ENCODE measurements around the gene PCDHB6. TPM values are rescaled to one million over a fixed set of nuclear protein-coding genes. Genes with fewer than 3 reads are reported as not detected.
A peak's percentile ranks its signal among the peaks of the same experiment; 100 is the strongest.
"Not testable (repeated sequence)": the region's sequence is repeated elsewhere in the genome, so short reads cannot be mapped to it uniquely, and the experiment has no call there.

The PCDHB6 gene
- total RNA-seq, 1 donor from 2014 or later, result 0.75 TPM

DNA sequence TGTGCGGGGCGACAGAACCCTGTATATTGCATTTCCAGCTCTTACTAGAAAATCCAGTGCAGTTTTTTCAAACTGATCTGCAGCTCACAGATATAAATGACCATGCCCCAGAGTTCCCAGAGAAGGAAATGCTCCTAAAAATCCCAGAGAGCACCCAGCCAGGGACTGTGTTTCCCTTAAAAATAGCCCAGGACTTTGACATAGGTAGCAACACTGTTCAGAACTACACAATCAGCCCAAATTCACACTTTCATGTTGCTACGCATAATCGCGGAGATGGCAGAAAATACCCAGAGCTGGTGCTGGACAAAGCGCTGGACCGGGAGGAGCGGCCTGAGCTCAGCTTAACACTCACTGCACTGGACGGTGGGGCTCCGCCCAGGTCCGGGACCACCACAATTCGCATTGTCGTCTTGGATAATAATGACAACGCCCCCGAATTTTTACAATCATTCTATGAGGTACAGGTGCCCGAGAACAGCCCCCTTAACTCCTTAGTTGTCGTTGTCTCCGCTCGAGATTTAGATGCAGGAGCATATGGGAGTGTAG, 14.1 kb upstream of the PCDHB6 start:
- intact Hi-C loops (cut with DNase I), result no loop called here
- DNase-seq (no peak), ATAC-seq (no peak)
- Histone ChIP-seq H3K27ac (no peak overlapping the region), H3K27me3 (no peaks in the 10 kb centered on the region), H3K4me3 (peak overlapping the region; percentile 29), H3K9me3 (peaks cover 24% of the 10 kb centered on the region), H3K4me1 (no peaks in the 10 kb centered on the region), H3K36me3 (no peaks in the 10 kb centered on the region)
- TF ChIP-seq, protein P1, sequence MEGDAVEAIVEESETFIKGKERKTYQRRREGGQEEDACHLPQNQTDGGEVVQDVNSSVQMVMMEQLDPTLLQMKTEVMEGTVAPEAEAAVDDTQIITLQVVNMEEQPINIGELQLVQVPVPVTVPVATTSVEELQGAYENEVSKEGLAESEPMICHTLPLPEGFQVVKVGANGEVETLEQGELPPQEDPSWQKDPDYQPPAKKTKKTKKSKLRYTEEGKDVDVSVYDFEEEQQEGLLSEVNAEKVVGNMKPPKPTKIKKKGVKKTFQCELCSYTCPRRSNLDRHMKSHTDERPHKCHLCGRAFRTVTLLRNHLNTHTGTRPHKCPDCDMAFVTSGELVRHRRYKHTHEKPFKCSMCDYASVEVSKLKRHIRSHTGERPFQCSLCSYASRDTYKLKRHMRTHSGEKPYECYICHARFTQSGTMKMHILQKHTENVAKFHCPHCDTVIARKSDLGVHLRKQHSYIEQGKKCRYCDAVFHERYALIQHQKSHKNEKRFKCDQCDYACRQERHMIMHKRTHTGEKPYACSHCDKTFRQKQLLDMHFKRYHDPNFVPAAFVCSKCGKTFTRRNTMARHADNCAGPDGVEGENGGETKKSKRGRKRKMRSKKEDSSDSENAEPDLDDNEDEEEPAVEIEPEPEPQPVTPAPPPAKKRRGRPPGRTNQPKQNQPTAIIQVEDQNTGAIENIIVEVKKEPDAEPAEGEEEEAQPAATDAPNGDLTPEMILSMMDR (IDR thresholded peaks at IDR 0.05), result no peak

DNA sequence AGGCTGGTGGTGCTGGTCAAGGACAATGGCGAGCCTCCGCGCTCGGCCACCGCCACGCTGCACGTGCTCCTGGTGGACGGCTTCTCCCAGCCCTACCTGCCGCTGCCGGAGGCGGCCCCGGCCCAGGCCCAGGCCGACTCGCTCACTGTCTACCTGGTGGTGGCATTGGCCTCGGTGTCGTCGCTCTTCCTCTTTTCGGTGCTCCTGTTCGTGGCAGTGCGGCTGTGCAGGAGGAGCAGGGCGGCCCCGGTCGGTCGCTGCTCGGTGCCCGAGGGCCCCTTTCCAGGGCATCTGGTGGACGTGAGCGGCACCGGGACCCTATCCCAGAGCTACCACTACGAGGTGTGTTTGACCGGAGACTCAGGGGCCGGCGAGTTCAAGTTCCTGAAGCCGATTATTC, 12.5 kb upstream of the PCDHB6 start:
- H3K4me3 ChIP-seq; intact Hi-C loops (cut with DNase I); H3K27me3 ChIP-seq; H3K4me1 ChIP-seq; H3K36me3 ChIP-seq; ATAC-seq; H3K27ac ChIP-seq; DNase-seq: not testable (repeated sequence)
- peaks cover 24% of the 10 kb centered on the region for H3K9me3 ChIP-seq

DNA sequence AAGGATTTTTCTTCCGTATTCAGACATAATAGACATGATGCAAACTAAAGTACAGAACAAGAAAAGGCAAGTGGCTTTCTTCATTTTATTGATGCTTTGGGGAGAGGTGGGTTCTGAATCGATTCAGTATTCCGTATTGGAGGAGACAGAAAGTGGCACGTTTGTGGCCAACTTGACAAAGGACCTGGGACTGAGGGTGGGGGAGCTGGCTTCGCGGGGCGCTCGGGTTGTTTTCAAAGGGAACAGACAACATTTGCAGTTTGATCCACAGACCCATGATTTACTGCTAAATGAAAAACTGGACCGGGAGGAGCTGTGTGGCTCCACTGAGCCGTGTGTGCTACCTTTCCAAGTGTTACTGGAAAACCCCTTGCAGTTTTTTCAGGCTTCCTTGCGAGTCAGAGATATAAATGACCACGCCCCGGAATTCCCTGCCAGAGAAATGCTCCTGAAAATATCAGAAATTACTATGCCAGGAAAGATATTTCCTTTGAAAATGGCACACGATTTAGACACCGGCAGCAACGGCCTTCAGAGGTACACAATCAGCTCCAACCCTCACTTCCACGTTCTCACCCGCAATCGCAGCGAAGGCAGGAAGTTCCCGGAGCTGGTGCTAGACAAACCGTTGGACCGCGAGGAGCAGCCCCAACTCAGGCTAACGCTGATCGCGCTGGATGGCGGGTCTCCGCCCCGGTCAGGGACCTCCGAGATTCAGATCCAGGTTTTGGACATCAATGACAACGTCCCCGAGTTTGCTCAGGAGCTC, 551 bp downstream of the PCDHB6 start:
- peak overlapping the region; percentile 7 for H3K4me3 ChIP-seq
- TF ChIP-seq, protein P1 (IDR thresholded peaks at IDR 0.05), result no peak
- H3K4me1 ChIP-seq, result no peaks in the 10 kb centered on the region
- H3K9me3 ChIP-seq, result peaks cover 9% of the 10 kb centered on the region
- DNase-seq (no peak), ATAC-seq (no peak)
- peaks cover 5% of the 10 kb centered on the region for H3K27me3 ChIP-seq
- no peaks in the 10 kb centered on the region for H3K36me3 ChIP-seq
- intact Hi-C loops (cut with DNase I), result no loop called here
- no peak overlapping the region for H3K27ac ChIP-seq

DNA sequence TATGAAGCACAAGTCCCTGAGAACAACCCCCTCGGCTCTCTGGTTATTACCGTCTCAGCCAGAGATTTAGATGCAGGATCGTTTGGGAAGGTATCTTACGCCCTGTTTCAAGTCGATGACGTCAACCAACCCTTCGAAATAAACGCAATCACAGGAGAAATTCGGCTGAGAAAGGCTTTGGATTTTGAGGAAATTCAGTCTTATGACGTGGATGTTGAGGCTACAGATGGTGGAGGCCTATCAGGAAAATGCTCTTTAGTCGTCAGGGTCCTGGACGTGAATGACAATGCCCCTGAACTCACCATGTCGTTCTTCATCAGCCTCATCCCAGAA, 1.1 kb downstream of the PCDHB6 start:
- Histone ChIP-seq H3K9me3 (peaks cover 9% of the 10 kb centered on the region), H3K27ac (no peak overlapping the region), H3K4me1 (no peaks in the 10 kb centered on the region), H3K4me3 (no peak overlapping the region), H3K36me3 (no peaks in the 10 kb centered on the region), H3K27me3 (peaks cover 5% of the 10 kb centered on the region)
- ATAC-seq, result no peak
- no peak for DNase-seq
- intact Hi-C loops (cut with DNase I), result no loop called here
- TF ChIP-seq, protein P1 (IDR thresholded peaks at IDR 0.05), result no peak

DNA sequence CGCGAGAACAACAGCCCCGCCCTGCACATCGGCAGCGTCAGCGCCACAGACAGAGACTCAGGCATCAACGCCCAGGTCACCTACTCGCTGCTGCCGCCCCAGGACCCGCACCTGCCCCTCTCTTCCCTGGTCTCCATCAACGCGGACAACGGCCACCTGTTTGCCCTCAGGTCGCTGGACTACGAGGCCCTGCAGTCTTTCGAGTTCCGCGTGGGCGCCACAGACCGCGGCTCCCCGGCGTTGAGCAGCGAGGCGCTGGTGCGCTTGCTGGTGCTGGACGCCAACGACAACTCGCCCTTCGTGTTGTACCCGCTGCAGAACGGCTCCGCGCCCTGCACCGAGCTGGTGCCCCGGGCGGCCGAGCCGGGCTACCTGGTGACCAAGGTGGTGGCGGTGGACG, 1.8 kb downstream of the PCDHB6 start:
- ATAC-seq; H3K36me3 ChIP-seq; H3K4me1 ChIP-seq; H3K27ac ChIP-seq; DNase-seq; H3K4me3 ChIP-seq; intact Hi-C loops (cut with DNase I); H3K9me3 ChIP-seq: not testable (repeated sequence)
- peaks cover 11% of the 10 kb centered on the region for H3K27me3 ChIP-seq

DNA sequence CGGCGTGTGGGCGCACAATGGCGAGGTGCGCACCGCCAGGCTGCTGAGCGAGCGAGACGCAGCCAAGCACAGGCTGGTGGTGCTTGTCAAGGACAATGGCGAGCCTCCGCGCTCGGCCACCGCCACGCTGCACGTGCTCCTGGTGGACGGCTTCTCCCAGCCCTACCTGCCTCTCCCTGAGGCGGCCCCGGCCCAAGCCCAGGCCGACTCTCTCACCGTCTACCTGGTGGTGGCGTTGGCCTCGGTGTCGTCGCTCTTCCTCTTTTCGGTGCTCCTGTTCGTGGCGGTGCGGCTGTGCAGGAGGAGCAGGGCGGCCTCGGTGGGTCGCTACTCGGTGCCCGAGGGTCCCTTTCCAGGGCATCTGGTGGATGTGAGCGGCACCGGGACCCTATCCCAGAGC, 2.2 kb downstream of the PCDHB6 start:
- H3K4me3 ChIP-seq; intact Hi-C loops (cut with DNase I); H3K9me3 ChIP-seq; H3K27ac ChIP-seq; ATAC-seq; DNase-seq; H3K4me1 ChIP-seq; H3K36me3 ChIP-seq: not testable (repeated sequence)
- peaks cover 11% of the 10 kb centered on the region for H3K27me3 ChIP-seq

DNA sequence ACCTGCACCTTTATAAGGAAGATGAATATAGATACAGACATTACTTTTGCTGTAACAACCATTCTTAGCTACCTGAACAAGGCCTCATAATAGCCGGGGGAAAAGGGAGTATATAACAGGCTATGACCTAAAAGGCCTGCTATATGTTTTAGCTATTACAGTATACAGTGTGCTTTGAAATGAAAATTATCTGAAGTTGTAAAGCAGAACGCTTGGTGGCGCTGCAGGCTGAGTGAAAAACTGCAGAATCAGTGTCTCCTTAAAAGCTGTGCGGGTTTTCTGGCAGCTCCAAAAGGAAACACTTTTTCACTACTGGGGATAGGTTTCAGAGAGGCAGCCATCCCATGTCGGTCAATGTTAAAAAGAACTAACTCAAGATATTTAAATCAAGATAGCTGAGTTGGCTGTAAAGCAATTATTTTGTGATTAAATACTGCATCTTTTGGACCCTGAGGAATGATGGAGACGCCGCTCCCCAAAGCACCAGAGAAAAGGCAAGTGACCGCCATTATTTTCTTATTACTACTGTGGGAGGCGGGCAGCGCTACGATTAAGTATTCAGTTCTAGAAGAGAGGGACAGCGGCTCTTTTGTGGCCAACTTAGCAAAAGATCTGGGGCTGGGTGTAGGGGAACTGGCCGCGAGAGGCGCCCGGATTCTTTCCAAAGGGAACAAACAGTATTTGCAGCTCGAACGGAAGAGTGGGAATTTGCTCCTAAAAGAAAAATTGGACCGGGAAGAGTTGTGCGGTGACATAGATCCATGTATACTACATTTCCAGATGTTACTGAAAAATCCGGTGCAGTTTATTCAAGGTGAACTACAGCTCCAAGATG, 5.9 kb downstream of the PCDHB6 start:
- intact Hi-C loops (cut with DNase I), result no loop called here
- H3K9me3 ChIP-seq, result peaks cover 4% of the 10 kb centered on the region
- no peak for DNase-seq

DNA sequence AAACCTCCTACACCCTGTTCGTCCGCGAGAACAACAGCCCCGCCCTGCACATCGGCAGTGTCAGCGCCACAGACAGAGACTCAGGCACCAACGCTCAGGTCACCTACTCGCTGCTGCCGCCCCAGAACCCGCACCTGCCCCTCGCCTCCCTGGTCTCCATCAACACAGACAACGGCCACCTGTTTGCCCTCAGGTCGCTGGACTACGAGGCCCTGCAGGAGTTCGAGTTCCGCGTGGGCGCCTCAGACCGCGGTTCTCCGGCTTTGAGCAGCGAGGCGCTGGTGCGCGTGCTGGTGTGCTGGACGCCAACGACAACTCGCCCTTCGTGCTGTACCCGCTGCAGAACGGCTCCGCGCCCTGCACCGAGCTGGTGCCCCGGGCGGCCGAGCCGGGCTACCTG, 7.5 kb downstream of the PCDHB6 start:
- H3K36me3 ChIP-seq; DNase-seq; H3K27me3 ChIP-seq; H3K27ac ChIP-seq; intact Hi-C loops (cut with DNase I); H3K4me1 ChIP-seq; H3K4me3 ChIP-seq; H3K9me3 ChIP-seq; ATAC-seq: not testable (repeated sequence)

More for the DNA sequence above, 5.9 kb downstream of the PCDHB6 start:
- ATAC-seq, result no peak
- no peak overlapping the region for H3K27ac ChIP-seq
- peaks cover 7% of the 10 kb centered on the region for H3K27me3 ChIP-seq
- H3K4me1 ChIP-seq, result no peaks in the 10 kb centered on the region
- H3K4me3 ChIP-seq, result no peak overlapping the region
- TF ChIP-seq, protein P1 (IDR thresholded peaks at IDR 0.05), result no peak
- H3K36me3 ChIP-seq, result no peaks in the 10 kb centered on the region

DNA sequence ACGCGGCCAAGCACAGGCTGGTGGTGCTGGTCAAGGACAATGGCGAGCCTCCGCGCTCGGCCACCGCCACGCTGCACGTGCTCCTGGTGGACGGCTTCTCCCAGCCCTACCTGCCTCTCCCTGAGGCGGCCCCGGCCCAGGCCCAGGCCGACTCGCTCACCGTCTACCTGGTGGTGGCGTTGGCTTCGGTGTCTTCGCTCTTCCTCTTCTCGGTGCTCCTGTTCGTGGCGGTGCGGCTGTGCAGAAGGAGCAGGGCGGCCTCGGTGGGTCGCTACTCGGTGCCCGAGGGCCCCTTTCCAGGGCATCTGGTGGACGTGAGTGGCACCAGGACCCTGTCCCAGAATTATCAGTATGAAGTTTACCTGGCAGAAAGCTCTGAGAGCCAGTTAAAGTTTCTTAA, 8.0 kb downstream of the PCDHB6 start:
- DNase-seq; H3K4me3 ChIP-seq; intact Hi-C loops (cut with DNase I); H3K36me3 ChIP-seq; H3K27me3 ChIP-seq; H3K4me1 ChIP-seq; H3K27ac ChIP-seq; H3K9me3 ChIP-seq; ATAC-seq: not testable (repeated sequence)
